HG03175 (cell line): Measurements from ENCODE around the gene NPC2.
"Not testable (repeated sequence)": the region's sequence is repeated elsewhere in the genome, so short reads cannot be mapped to it uniquely, and the experiment has no call there.

Experiments
- ATAC-seq: cut with Tn5 transposase; IDR thresholded peaks from one replicate; pipeline ENCODE4 v1.9.1; 2021; ENCODE audit warnings: mild to moderate bottlenecking, moderate library complexity; ENCODE audit not compliant: unreplicated experiment

Gene NPC2

DNA sequence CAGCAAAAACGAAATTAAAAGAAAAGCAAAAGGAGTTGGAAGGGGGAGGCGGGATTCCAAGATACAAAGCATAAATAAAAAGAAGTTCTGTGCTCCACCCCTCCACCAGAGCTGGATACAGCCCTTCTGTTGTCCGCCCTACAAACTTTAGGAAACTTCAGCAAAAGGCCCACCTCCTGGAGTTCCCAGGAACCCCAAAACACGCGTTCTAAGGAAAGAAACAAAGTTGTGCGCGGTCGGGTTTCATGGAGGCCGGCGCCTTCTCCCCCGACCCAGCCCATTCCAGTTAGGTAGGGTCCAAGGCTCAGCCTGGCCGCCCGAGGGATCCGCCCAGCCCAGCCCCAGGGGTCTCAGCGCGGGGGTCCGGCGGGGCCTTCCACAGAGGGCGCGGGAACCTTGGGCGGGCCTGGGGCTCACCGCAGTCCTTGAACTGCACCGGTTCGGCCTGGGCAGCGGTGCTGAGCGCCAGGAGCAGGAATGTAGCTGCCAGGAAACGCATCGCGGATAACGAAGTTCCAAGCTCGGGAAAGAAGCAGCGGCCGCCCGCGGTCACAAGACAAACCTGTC, at the start of gene NPC2:
Gene NPC2, minus strand, starts transcription at position 530 of the 567 bp plus-strand sequence. Its CDS starts 31 bp downstream, at position 499.
- ATAC-seq = no peak

DNA sequence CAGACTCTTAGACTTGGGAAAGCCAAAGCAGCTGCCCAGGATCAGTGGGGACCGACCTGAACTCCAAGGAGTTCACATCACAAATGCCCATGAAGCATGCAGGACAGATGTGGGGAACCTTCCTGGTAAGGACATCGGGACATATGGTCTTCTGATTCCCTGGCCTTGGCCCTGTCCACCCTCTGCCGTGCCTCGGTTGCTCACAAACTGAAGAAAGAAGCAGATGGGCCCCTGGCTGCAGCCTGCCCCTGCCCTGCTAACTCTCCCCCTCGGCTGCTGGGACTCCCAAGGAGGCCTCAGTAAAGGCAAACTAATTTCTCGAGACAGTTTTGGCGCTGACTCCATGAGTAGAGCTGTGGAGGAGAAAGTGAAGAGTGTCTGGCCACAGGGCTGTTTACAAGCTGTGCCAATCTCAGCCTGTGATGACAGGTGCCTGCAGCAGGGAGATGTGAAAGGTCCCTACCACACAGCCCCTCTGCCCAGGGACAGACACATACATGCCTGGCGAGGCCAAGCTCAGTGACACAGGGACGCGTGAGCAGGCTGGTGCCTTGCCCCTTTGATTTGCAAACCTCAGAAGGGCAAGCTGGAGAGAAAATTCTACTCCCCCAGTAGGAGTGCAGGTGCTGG, 49.1 kb upstream of the NPC2 start:
- ATAC-seq = no peak

DNA sequence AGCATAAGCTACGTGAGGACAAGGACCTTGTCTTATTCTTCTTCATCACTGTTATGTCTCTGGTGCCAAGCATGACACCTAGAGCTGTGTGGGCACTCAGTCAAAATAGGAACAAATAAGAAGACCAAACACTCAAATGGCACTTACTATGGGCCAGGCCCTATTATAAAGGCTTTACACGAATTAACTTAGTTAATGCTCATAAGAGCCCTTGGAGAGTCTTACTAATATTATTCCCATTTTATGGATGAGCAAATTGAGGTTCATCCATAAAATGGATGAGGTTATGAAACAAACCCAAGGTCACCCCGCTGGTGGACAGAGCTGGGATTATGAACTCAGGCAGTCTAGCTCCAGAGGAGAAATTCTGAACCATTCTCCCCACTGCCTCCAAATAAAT, 48.1 kb upstream of the NPC2 start:
- ATAC-seq = no peak

- no peak for ATAC-seq
Measured at GRCh38 chr14:74539503-74539902, 46.4 kb upstream of the NPC2 start.

- no peak for ATAC-seq
Measured at GRCh38 chr14:74538411-74539391, 45.6 kb upstream of the NPC2 start.

DNA sequence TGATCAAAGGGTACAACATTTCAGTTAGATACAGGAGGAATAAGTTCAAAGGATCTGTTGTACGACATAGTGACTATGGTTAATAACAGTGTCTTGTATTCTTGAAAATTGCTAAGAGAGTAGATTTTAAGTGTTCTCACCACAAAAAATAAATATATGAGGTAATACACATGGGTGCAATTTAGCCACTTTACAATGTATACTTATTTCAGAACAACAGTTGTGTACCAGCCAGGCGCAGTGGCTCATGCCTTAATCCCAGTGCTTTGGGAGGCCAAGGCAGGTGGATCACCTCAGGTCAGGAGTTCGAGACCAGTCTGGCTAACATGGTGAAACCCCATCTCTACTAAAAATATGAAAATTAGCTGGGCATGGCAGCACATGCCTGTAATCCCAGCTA, 43.2 kb upstream of the NPC2 start:
- ATAC-seq = not testable (repeated sequence)

DNA sequence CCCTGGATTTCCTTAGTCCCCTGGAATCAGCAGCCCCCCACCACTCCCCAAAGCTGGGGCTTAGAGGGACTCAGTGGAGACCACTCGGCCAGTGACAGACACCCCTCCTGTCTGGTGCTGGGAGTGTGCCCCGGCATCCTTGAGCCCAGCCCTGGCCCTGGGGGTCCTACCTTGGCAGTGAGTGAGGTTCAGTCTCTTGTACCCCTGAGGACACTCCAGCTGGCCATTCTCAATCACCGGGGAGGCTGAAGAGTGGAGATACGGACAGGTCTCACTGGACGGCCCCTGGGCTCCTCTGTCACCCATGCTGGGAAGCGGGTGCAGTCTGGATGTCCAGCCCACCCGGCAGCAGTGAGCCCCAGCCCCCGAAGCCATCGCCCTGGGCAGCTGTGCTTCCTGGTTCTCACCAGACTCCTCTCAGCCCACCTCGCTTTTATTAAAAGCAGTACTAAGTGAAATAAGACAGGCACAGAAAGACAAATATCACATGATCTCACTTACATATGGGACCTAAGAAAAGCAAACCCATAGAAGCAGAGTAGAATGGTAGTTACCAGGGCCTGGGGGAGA, 42.7 kb upstream of the NPC2 start:
- ATAC-seq = no peak

GRCh38 chr14:74533576-74533975, 40.5 kb upstream of the NPC2 start:
- ATAC-seq = no peak

DNA sequence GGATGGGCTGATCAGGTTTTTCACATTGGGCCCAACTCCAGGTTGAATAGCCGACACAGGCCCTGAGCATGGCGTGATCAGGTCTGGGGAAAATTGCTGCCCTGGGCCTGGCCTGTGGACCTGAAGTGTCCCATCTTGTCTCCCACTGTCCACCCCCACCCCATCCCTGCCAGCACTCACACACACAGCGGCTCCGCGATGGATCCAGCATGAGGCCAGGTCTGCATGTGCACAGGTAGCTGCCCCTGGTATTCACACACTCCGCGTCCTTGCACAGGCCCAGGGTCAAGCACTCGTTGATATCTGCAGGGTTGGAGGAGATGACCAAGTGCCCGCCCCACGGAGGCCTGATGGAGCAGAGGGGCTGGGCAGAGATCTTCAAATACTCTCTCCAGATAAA, 39.1 kb upstream of the NPC2 start:
- no peak for ATAC-seq

DNA sequence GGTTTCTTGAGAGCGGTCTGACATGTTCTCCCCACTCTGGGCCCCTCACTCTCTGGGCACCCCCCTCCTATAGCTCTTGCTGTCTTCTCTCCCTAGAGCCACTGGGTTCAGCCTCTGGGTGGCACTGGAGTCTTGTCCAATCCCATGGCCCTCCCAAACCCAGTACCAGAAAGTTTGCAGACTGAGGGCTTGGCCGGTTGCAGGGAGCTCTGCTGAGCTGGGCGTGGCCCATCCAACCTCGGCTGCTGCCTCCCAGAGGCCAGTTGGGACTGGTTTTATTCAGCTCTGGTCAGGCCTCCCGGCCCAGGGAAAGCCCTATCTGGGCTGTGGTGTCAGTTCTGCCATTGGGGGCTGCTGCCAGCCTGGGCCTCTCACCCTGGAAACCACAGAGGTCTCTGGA, 38.4 kb upstream of the NPC2 start:
- no peak for ATAC-seq

DNA sequence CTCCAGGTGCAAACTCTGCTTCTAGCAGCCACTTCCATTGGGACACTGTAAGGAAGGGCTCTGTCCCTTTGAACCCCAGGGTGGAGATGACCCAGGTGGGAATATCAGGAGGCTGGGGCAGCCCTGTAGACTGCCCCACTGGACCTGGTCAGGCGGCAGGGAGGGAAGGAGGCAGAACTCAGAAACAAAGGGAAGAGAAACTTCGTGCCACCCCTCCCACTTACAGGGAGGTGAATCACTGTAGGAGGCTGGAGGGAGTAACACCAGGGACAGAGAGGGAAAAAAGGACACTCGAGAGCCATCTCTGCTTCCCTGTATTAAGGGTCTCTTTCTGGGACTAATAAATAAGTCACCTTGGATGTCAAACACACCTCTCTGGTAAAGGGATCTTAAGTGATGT, 37.9 kb upstream of the NPC2 start:
- no peak for ATAC-seq

DNA sequence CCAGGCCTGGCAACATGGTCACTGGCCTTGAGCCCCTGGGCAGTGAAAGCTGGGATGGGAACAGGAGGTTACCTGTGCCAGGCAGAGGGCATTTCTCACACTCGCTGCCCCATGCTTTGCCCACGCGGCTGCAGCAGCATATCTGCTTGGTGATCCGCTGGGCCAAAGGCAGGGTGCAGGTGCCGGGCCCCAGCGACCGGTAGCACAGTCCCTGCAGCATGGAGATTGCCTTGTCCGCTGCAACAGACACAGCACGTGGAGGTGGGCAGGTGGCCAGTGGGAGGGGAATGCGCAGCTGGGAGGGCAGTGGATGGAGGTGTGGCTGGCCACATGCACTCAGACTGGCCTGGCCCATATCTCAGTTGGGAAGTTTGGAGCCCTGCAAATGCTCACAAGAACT, 35.8 kb upstream of the NPC2 start:
- no peak for ATAC-seq

- no peak for ATAC-seq
Measured at GRCh38 chr14:74528406-74528805, 35.3 kb upstream of the NPC2 start.

DNA sequence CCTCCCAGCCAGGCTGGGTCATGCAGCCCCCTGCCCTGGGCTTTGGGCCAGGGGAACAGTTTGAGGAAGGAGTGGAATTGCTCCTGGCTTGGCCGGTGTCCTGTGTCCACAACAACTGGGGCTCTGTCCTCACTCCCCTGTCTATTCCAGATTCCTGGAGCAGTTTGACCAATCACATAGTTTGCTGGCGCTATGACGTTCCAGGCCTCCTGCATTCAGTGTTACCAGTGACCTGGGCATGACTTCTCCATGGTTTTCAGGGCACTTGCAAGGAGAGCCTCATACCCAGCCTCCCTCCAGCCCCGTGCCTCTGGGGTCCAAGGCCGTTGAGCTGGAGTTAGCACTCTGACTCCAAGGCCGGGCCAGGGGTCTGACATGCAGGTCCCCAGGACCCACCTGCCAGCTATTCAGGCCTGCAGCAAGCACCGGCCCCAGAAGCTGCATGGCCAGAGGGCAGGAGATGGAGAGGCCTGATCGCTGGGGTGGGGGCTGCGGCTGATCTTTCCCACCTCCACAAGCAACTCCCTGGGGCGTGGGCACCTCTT, 34.7 kb upstream of the NPC2 start:
- ATAC-seq = no peak

GRCh38 chr14:74526854-74527585, 33.9 kb upstream of the NPC2 start:
- ATAC-seq = no peak

- ATAC-seq = no peak
Measured at GRCh38 chr14:74525361-74525851, 32.3 kb upstream of the NPC2 start.

DNA sequence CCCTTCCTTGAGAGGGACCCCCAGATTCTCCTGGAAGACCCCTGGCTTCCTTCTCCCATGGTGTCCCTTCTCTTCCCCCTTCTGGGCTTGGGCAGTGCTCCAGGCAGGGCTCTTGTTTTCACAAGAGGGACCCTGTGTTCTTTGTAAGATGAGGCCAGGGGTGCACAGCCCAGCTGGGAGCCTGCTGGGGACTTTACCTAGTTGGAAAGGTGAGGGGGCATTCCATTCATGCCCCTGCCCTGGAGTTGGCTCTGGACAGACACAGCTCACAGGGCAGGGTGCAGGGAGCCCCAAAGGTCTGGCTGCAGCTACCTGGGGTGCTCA, 31.7 kb upstream of the NPC2 start:
- ATAC-seq = no peak

DNA sequence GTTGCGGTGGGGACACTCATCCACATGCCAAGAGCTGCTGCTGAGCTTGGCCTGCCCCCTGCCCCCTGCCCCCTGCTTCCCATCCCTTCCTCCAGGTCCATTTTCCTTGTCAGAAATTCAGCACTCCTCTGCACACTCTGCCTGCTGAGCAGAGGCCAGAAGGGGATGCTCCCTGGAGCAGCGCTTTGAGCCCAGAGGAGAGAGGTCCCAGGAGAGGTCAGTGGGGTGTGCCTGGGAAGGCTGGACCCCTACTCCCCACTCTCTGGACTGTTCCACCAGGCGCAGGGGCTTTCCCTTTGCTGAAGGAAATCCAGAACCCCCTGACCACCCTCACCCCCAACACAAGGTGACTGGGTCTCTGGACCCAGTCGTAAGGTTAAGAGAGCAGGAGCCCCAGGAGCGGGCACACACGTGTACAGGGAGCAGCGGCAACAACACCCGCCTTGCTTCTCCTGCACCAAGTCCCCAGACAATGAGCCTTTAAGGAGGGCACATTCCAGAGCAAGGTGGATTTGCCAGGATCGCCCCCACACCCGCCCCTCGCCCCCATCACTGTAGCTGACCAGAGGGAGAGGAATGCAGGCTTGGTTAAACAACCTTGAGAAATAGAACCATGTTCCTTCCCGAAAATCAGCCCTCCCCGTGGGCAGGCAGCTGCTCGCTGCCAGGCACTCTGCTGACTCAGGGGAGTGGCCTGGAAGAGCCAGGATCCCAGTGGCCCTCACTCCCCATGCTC, 31.1 kb upstream of the NPC2 start:
- no peak for ATAC-seq

GRCh38 chr14:74522740-74523139, 29.6 kb upstream of the NPC2 start:
- no peak for ATAC-seq

GRCh38 chr14:74521756-74522155, 28.7 kb upstream of the NPC2 start:
- ATAC-seq = no peak
